Right lobe of liver (tissue), 4 donors: ENCODE results near the gene CCM2.

Experiments used
- CTCF ChIP-seq, 4 donors: fragments of 200-600 bp in 3 of 4; fragments of 450-650 bp in 1 of 4; IDR thresholded peaks; one replicate each; pipeline versions ENCODE4 v1.5.1 to v1.8.0; 2016 to 2022; ENCODE audit warnings: antibody characterized with exemption in 4 of 4, mild to moderate bottlenecking in 2 of 4
- POLR2A ChIP-seq: fragments of 450-650 bp; IDR thresholded peaks from one replicate; pipeline ENCODE4 v1.6.1; 2017; ENCODE audit warnings: antibody characterized with exemption, mild to moderate bottlenecking
- donor health status: DM: no; HTN: no; CAD: no.
- donor health status: DM: no; HTN: no; CAD: no.
- donor health status: DM: no; HTN: yes; CAD: no.

GRCh38 chr7:44966731-44967538, 33.1 kb upstream of the CCM2 start:
- TF ChIP-seq CTCF (IDR thresholded peaks at IDR 0.05) (no peak), POLR2A (no peak)
